ENCODE measurements around the gene CAPZA2. TPM values are rescaled to one million over a fixed set of nuclear protein-coding genes. Genes with fewer than 3 reads are reported as not detected.

Gene CAPZA2
- total and polyA plus RNA-seq, 9 of the 15 experiments (the other 6 are each of a cell fraction or from before 2014, with no cell fraction given), result 67.0 to 524 (median 176) TPM

GRCh38 chr7:116918704-116919103 lies 56.3 kb downstream of the CAPZA2 start:
- BruUV-seq (replicated peaks), result no TSS peak
- ATAC-seq, result no peak
- no peaks in the 10 kb centered on the region for H3K79me2 ChIP-seq (ENCODE audit: control insufficient read depth, insufficient read depth, low read length)
- H3K4me3 ChIP-seq, result no peak overlapping the region
- H3K9me3 ChIP-seq (replicated peaks; ENCODE audit: control insufficient read depth, insufficient read depth, low read depth, low read length), result no peaks in the 10 kb centered on the region
- in situ Hi-C loops (cut with MboI), result no loop called here
- peaks cover 42% of the 10 kb centered on the region for H3K36me3 ChIP-seq (ENCODE audit: control insufficient read depth, insufficient read depth, low read length)
- no peaks in the 10 kb centered on the region for H3K27me3 ChIP-seq (ENCODE audit: control insufficient read depth in 2 of 2, insufficient read depth in 2 of 2, low read length in 2 of 2)
- WGBS (ENCODE audit: insufficient coverage, low coverage, missing lambda C conversion rate), result 90% methylated on average over 3 of the region's 3 CpGs
- no peaks in the 10 kb centered on the region for H3K4me1 ChIP-seq (replicated peaks in 1 of 2; ENCODE audit: control insufficient read depth in 2 of 2, insufficient read depth in 2 of 2, low read length in 2 of 2)
- DNase-seq (ENCODE audit: extremely low read depth in 1 of 4, low spot score in 3 of 4), result no peak
- no peak overlapping the region for H3K27ac ChIP-seq (ENCODE audit: extremely low read depth, low read depth, low read length)
- H2AFZ ChIP-seq (ENCODE audit: low read depth, low read length), result no peak overlapping the region
- H3K9me1 ChIP-seq (ENCODE audit: control insufficient read depth, insufficient read depth, low read length), result no peaks in the 10 kb centered on the region
- CTCF ChIA-PET (ENCODE audit: low intra/inter-chr PET ratio), result no interaction called here
- POLR2A ChIA-PET, result no interaction called here
- no peak overlapping the region for H3K9ac ChIP-seq (ENCODE audit: insufficient read depth in 1 of 2, low read depth in 2 of 2, low read length in 2 of 2)
- no peak overlapping the region for H3K4me2 ChIP-seq (ENCODE audit: insufficient read depth, low read length)
- no peak for FAIRE-seq
- H4K20me1 ChIP-seq (replicated peaks; ENCODE audit: control insufficient read depth, insufficient read depth, low read length), result no peaks in the 10 kb centered on the region
- intact Hi-C loops (cut with micrococcal nuclease), result no loop called here
- no peak for TF ChIP-seq MAZ (CRISPR knock-in tag; conservative IDR thresholded peaks at IDR 0.05 in 1 of 2, IDR thresholded peaks at IDR 0.05 in 1 of 2)
- TF ChIP-seq NFYB (IDR thresholded peaks at IDR 0.05; ENCODE audit: extremely low read depth, insufficient read length), result no peak
- TF ChIP-seq ERF (CRISPR knock-in tag; IDR thresholded peaks at IDR 0.05), result no peak
- TF ChIP-seq ZNF444 (CRISPR knock-in tag; IDR thresholded peaks at IDR 0.05), result no peak
- no peak for TF ChIP-seq KDM4B (IDR thresholded peaks at IDR 0.05; ENCODE audit: borderline replicate concordance in 2 of 2, low read depth in 1 of 2)
- no peak for TF ChIP-seq JUNB (CRISPR knock-in tag; conservative IDR thresholded peaks at IDR 0.05)
- TF ChIP-seq TAF9B (IDR thresholded peaks at IDR 0.05; ENCODE audit: partially characterized antibody), result no peak
- TF ChIP-seq ZKSCAN1 (IDR thresholded peaks at IDR 0.05; ENCODE audit: low read depth, low read length), result no peak
- TF ChIP-seq ETS1 (conservative IDR thresholded peaks at IDR 0.05; ENCODE audit: control insufficient read depth, low read depth, low read length), result no peak
- no peak for TF ChIP-seq ZKSCAN3 (CRISPR knock-in tag; IDR thresholded peaks at IDR 0.05)
- TF ChIP-seq ESRRA (IDR thresholded peaks at IDR 0.05; ENCODE audit: borderline replicate concordance, low read depth), result no peak

Data from K562 (cell line).